WTC11 (cell line): ENCODE measurements around the gene BRI3BP. TPM values are rescaled to one million over a fixed set of nuclear protein-coding genes. Genes with fewer than 3 reads are reported as not detected.

Experiments used
- ATAC-seq: fragments of 200-7000 bp; cut with Tn5 transposase; 2 replicates; pipeline ENCODE4 v1.10.0; 2021; ENCODE audit warnings: mild to moderate bottlenecking, moderate library complexity
- CTCF ChIA-PET: fragments of 300-600 bp; sonication (Branson Sonifier 250); formaldehyde crosslinking; loops from one replicate; lab custom pipeline; 2021; ENCODE audit warnings: antibody characterized with exemption; lab: Charles Lee
- POLR2A ChIA-PET: fragments of 350-600 bp; sonication (Branson Sonifier 250); formaldehyde crosslinking; loops from one replicate; lab custom pipeline; 2021; ENCODE audit warnings: antibody characterized with exemption; lab: Charles Lee
- DNase-seq: peaks from one replicate; pipeline ENCODE4 v3.0.0; 2021; ENCODE audit warnings: low spot score
- H3K27ac Mint-ChIP-seq: 2 replicates; pipeline ENCODE4 v1.8.0; 2021; ENCODE audit warnings: mixed read lengths
- H3K27me3 Mint-ChIP-seq: 2 replicates; pipeline ENCODE4 v1.8.0; 2021; ENCODE audit warnings: low read depth, mild to moderate bottlenecking, moderate library complexity, mixed read lengths
- H3K36me3 Mint-ChIP-seq: 2 replicates; pipeline ENCODE4 v1.8.0; 2021; ENCODE audit warnings: mixed read lengths
- H3K4me1 Mint-ChIP-seq: 2 replicates; pipeline ENCODE4 v1.8.0; 2022; ENCODE audit warnings: mixed read lengths
- H3K4me3 Mint-ChIP-seq: 2 replicates; pipeline ENCODE4 v1.8.0; 2021; ENCODE audit warnings: mild to moderate bottlenecking, moderate library complexity, mixed read lengths
- H3K9me3 Mint-ChIP-seq: 2 replicates; pipeline ENCODE4 v1.8.0; 2021; ENCODE audit warnings: mixed read lengths
- ARID4B ChIP-seq: sonication (generic); formaldehyde crosslinking; IDR thresholded peaks from 2 replicates; pipeline ENCODE4 v1.8.0; 2023; ENCODE audit warnings: missing genetic modification reagents, mild to moderate bottlenecking, borderline replicate concordance
- ATF1 ChIP-seq: sonication (generic); formaldehyde crosslinking; IDR thresholded peaks from 2 replicates; pipeline ENCODE4 v1.8.1; 2023; ENCODE audit warnings: mild to moderate bottlenecking, moderate library complexity, missing genetic modification reagents
- CREM ChIP-seq: sonication (generic); formaldehyde crosslinking; IDR thresholded peaks from 2 replicates; pipeline ENCODE4 v1.8.1; 2022; ENCODE audit warnings: mild to moderate bottlenecking, missing genetic modification reagents, moderate library complexity
- CTCF ChIP-seq: fragments of 200-600 bp; IDR thresholded peaks from 2 replicates; pipeline ENCODE4 v1.8.0; 2022; ENCODE audit warnings: antibody characterized with exemption
- FOXP1 ChIP-seq: sonication (generic); formaldehyde crosslinking; IDR thresholded peaks from 2 replicates; pipeline ENCODE4 v1.8.0; 2022; ENCODE audit warnings: missing genetic modification reagents, mild to moderate bottlenecking, moderate library complexity, borderline replicate concordance
- HMGXB4 ChIP-seq: sonication (generic); formaldehyde crosslinking; IDR thresholded peaks from 2 replicates; pipeline ENCODE4 v1.8.1; 2023; ENCODE audit warnings: mild to moderate bottlenecking, moderate library complexity, missing genetic modification reagents
- KAT7 ChIP-seq: sonication (generic); formaldehyde crosslinking; IDR thresholded peaks from 2 replicates; pipeline ENCODE4 v1.8.1; 2023; ENCODE audit warnings: missing genetic modification reagents, mild to moderate bottlenecking, borderline replicate concordance
- MYBL2 ChIP-seq: sonication (generic); formaldehyde crosslinking; IDR thresholded peaks from 2 replicates; pipeline ENCODE4 v1.8.1; 2023; ENCODE audit warnings: mild to moderate bottlenecking, moderate library complexity, missing genetic modification reagents
- NFATC4 ChIP-seq: fragments of 250-450 bp; sonication (Bioruptor Pico); IDR thresholded peaks from 2 replicates; pipeline ENCODE4 v1.9.0; 2021; ENCODE audit warnings: mild to moderate bottlenecking
- PRDM15 ChIP-seq: sonication (generic); formaldehyde crosslinking; IDR thresholded peaks from 2 replicates; pipeline ENCODE4 v1.8.0; 2022; ENCODE audit warnings: missing genetic modification reagents
- SP1 ChIP-seq: sonication (generic); formaldehyde crosslinking; conservative IDR thresholded peaks from 2 replicates; pipeline ENCODE4 v1.8.1; 2022; ENCODE audit warnings: missing genetic modification reagents
- TEAD4 ChIP-seq: sonication (generic); formaldehyde crosslinking; IDR thresholded peaks from 2 replicates; pipeline ENCODE4 v1.8.0; 2022; ENCODE audit warnings: mild to moderate bottlenecking, missing genetic modification reagents
- ZBTB43 ChIP-seq: sonication (generic); formaldehyde crosslinking; IDR thresholded peaks from 2 replicates; pipeline ENCODE4 v1.8.1; 2023; ENCODE audit warnings: mild to moderate bottlenecking, missing genetic modification reagents
- ZNF671 ChIP-seq: fragments of 250-450 bp; sonication (Bioruptor Pico); IDR thresholded peaks from 2 replicates; pipeline ENCODE4 v1.8.0; 2021; ENCODE audit warnings: mild to moderate bottlenecking
- total RNA-seq: library from RNA; stranded (reverse); gene quantifications from 3 replicates; pipeline ENCODE4 v1.2.3, GENCODE V29; 2021

The BRI3BP gene
- total RNA-seq, 1 experiment from 2014 or later: 11.9 TPM

GRCh38 chr12:125017801-125018200 is 24.4 kb downstream of the BRI3BP start (continued):
- TF ChIP-seq ATF1: no peak

GRCh38 chr12:125018356-125018755 is 24.9 kb downstream of the BRI3BP start:
- H3K27me3 Mint-ChIP-seq: no peaks in the 10 kb centered on the region
- H3K4me1 Mint-ChIP-seq: no peaks in the 10 kb centered on the region
- POLR2A ChIA-PET: no interaction called here
- H3K36me3 Mint-ChIP-seq: peaks cover 35% of the 10 kb centered on the region
- CTCF ChIA-PET: no interaction called here
- no peak for ATAC-seq
- H3K9me3 Mint-ChIP-seq: peaks cover 7% of the 10 kb centered on the region
- TF ChIP-seq ARID4B (CRISPR knock-in tag) (no peak), NFATC4 (CRISPR knock-in tag) (no peak), SP1 (CRISPR knock-in tag) (no peak), CREM (CRISPR knock-in tag) (no peak), HMGXB4 (no peak), CTCF (no peak), TEAD4 (CRISPR knock-in tag) (no peak)
- TF ChIP-seq, all 79 proteins: peak for 0
- no peak overlapping the region for H3K4me3 Mint-ChIP-seq
- H3K27ac Mint-ChIP-seq: no peak overlapping the region; the same call in 1 of the 2 replicates
- DNase-seq: no peak

- Mint-ChIP-seq H3K4me3 (no peak overlapping the region), H3K27ac (no peak overlapping the region), H3K9me3 (peaks cover 7% of the 10 kb centered on the region), H3K4me1 (no peaks in the 10 kb centered on the region), H3K36me3 (peaks cover 30% of the 10 kb centered on the region), H3K27me3 (no peaks in the 10 kb centered on the region)
- ChIA-PET CTCF (no interaction called here), POLR2A (no interaction called here)
- ATAC-seq (no peak), DNase-seq (no peak)
- TF ChIP-seq FOXP1 (CRISPR knock-in tag): no peak
- TF ChIP-seq PRDM15 (CRISPR knock-in tag): no peak
- no peak for TF ChIP-seq ZBTB43 (CRISPR knock-in tag)
- TF ChIP-seq KAT7 (CRISPR knock-in tag): no peak
- no peak for TF ChIP-seq MYBL2
- no peak for TF ChIP-seq ZNF671 (CRISPR knock-in tag)
Measured at GRCh38 chr12:125021096-125021495, 27.7 kb downstream of the BRI3BP start.
